ENCODE results near the gene HAS3.

Gene HAS3

DNA sequence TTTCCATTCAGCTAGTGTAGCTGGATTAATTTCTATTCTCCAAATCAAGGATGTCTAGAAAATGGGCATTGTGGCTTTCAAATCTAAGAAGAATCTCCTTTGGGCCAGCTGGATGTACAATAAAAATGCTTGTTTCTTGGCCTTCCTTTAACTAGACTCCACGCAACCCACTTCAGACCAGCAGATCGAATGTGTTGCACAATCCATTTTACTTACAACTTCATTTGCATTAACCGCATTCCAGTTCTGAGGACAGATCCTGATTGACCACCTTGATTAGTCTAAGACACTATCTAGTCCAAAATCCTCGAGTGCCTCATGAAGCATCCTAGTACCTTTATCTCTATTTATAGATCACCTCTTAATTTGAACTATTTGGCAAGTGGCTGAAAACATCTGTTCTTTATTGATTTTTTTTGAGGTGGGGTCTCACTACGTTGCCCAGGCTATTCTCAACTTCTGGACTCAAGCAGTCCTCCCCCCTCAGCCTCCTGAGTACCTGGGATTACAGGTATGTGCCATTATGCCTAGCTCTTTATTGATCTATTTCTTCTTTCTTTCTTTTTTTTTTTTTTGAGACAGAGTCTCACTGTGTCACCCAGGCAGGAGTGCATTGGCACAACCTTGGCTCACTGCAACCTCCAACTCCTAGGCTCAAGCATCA, 20.3 kb upstream of the HAS3 start:
- DNase-seq (ENCODE audit: low read depth): no peak
- H3K4me3 ChIP-seq (ENCODE audit: low read depth, low read length): no peak overlapping the region
- no peak for TF ChIP-seq POLR2A (IDR thresholded peaks at IDR 0.05; ENCODE audit: extremely low read depth, insufficient read length)
- TF ChIP-seq, protein P1, sequence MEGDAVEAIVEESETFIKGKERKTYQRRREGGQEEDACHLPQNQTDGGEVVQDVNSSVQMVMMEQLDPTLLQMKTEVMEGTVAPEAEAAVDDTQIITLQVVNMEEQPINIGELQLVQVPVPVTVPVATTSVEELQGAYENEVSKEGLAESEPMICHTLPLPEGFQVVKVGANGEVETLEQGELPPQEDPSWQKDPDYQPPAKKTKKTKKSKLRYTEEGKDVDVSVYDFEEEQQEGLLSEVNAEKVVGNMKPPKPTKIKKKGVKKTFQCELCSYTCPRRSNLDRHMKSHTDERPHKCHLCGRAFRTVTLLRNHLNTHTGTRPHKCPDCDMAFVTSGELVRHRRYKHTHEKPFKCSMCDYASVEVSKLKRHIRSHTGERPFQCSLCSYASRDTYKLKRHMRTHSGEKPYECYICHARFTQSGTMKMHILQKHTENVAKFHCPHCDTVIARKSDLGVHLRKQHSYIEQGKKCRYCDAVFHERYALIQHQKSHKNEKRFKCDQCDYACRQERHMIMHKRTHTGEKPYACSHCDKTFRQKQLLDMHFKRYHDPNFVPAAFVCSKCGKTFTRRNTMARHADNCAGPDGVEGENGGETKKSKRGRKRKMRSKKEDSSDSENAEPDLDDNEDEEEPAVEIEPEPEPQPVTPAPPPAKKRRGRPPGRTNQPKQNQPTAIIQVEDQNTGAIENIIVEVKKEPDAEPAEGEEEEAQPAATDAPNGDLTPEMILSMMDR (IDR thresholded peaks at IDR 0.05; ENCODE audit: low read depth, low read length): no peak
- TF ChIP-seq MYC (IDR thresholded peaks at IDR 0.05; ENCODE audit: low read depth, low read length): no peak
- TF ChIP-seq MAX (IDR thresholded peaks at IDR 0.05; ENCODE audit: low read depth, low read length): no peak

DNA sequence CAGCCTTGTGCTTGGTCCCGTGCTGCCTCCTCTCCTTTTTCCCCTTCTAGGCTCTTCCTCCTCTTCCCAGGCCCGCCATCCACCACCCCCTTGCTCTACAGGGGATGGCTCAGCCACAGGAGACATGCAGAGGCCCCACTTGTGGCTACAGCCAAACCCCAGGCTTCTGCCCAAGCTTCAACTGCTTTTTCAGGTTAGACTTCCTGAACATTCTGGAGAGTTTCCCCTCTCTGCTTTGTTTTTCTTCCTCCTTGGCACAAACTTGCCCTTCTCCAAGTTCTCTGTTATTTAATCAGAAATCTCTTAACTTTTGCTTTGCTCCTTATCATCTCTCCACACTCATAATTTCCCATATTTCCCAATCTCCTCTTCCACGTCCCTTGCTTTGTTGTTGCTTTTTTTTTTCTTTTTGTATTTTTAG, 18.3 kb upstream of the HAS3 start:
- DNase-seq (ENCODE audit: low read depth): peak; percentile 33
- no peak overlapping the region for H3K4me3 ChIP-seq (ENCODE audit: low read depth, low read length)
- TF ChIP-seq MYC (IDR thresholded peaks at IDR 0.05; ENCODE audit: low read depth, low read length) (no peak), POLR2A (IDR thresholded peaks at IDR 0.05; ENCODE audit: extremely low read depth, insufficient read length) (no peak), MAX (IDR thresholded peaks at IDR 0.05; ENCODE audit: low read depth, low read length) (no peak)
- TF ChIP-seq, protein P1 (IDR thresholded peaks at IDR 0.05; ENCODE audit: low read depth, low read length): no peak

- no peak overlapping the region for H3K4me3 ChIP-seq (ENCODE audit: low read depth, low read length)
- no peak for TF ChIP-seq MYC (IDR thresholded peaks at IDR 0.05; ENCODE audit: low read depth, low read length)
- no peak for TF ChIP-seq MAX (IDR thresholded peaks at IDR 0.05; ENCODE audit: low read depth, low read length)
- TF ChIP-seq, protein P1 (IDR thresholded peaks at IDR 0.05; ENCODE audit: low read depth, low read length): no peak
- TF ChIP-seq POLR2A (IDR thresholded peaks at IDR 0.05; ENCODE audit: extremely low read depth, insufficient read length): no peak
- no peak for DNase-seq (ENCODE audit: low read depth)
Observed at GRCh38 chr16:69088684-69089083, 16.8 kb upstream of the HAS3 start.

DNA sequence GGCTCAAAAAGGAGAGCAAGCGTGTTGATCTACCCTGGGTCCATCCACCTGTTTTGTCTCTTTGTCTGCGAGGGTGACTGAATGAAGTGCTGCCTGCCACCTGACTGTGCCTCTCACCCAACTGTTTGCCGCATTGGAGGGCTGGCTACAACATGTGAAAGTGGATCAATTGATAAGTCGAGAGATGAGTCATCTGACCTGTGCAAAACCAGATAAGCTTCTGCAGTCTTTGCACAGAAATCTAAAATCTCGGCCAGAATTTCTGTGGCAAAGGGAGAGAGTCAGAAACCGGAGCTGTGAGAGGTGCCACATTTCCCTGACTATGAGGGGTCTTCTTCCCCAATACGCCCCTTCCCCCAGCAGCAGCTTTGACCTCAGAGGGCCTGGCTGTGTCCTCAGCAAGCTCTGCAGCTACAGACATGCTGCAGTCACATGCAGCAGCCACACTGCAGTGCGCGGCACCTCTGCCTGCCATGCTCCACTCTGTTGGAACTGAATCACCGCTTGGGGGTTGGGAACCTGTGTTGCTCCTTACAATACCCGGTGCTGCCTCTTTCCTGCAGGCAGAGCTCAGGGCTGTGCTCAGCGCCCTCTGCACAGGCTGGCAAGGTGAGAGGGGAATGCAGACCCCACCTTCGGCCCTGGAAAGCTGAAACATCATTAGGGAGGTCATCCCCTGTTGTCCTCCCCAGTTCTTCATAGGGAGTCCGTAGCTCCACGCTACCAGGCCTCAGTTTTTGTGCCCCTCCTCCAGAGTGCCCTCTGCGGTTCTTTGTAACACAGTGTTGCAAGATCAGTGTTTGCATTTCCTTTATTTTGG, 16.2 kb upstream of the HAS3 start:
- TF ChIP-seq MAX (IDR thresholded peaks at IDR 0.05; ENCODE audit: low read depth, low read length): no peak
- TF ChIP-seq POLR2A (IDR thresholded peaks at IDR 0.05; ENCODE audit: extremely low read depth, insufficient read length): no peak
- no peak for TF ChIP-seq MYC (IDR thresholded peaks at IDR 0.05; ENCODE audit: low read depth, low read length)
- TF ChIP-seq, protein P1 (IDR thresholded peaks at IDR 0.05; ENCODE audit: low read depth, low read length): no peak
- H3K4me3 ChIP-seq (ENCODE audit: low read depth, low read length): no peak overlapping the region
- DNase-seq (ENCODE audit: low read depth): no peak

GRCh38 chr16:69093974-69094373, 11.5 kb upstream of the HAS3 start:
- no peak overlapping the region for H3K4me3 ChIP-seq (ENCODE audit: low read depth, low read length)
- TF ChIP-seq POLR2A (IDR thresholded peaks at IDR 0.05; ENCODE audit: extremely low read depth, insufficient read length): no peak
- no peak for TF ChIP-seq MYC (IDR thresholded peaks at IDR 0.05; ENCODE audit: low read depth, low read length)
- TF ChIP-seq MAX (IDR thresholded peaks at IDR 0.05; ENCODE audit: low read depth, low read length): no peak
- TF ChIP-seq, protein P1 (IDR thresholded peaks at IDR 0.05; ENCODE audit: low read depth, low read length): no peak
- DNase-seq (ENCODE audit: low read depth): no peak
